ENCODE results near the gene FHDC1.

FHDC1 gene

DNA sequence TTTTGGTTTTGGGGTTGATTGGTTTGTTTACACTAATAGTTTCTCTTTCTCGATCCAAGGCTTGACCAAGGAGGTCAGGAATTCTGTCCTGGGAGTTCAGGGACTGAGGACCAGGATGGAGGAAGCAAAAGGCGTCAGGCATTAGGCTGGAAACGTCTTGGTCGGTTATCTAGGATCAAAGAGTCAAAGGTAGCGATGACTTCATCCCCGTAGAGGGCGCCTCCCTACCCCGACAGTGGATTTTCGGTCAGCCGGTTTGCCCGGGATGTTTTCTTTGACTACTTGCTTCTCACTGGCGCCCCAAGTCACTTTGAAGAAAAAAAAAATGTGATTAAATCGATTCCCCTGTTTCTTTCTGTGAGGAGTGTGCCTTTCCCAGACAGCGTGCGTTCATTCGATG lies 980 bp upstream of the FHDC1 start:
- TF ChIP-seq, protein P1, sequence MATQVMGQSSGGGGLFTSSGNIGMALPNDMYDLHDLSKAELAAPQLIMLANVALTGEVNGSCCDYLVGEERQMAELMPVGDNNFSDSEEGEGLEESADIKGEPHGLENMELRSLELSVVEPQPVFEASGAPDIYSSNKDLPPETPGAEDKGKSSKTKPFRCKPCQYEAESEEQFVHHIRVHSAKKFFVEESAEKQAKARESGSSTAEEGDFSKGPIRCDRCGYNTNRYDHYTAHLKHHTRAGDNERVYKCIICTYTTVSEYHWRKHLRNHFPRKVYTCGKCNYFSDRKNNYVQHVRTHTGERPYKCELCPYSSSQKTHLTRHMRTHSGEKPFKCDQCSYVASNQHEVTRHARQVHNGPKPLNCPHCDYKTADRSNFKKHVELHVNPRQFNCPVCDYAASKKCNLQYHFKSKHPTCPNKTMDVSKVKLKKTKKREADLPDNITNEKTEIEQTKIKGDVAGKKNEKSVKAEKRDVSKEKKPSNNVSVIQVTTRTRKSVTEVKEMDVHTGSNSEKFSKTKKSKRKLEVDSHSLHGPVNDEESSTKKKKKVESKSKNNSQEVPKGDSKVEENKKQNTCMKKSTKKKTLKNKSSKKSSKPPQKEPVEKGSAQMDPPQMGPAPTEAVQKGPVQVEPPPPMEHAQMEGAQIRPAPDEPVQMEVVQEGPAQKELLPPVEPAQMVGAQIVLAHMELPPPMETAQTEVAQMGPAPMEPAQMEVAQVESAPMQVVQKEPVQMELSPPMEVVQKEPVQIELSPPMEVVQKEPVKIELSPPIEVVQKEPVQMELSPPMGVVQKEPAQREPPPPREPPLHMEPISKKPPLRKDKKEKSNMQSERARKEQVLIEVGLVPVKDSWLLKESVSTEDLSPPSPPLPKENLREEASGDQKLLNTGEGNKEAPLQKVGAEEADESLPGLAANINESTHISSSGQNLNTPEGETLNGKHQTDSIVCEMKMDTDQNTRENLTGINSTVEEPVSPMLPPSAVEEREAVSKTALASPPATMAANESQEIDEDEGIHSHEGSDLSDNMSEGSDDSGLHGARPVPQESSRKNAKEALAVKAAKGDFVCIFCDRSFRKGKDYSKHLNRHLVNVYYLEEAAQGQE (IDR thresholded peaks at IDR 0.05; ENCODE audit: insufficient read depth in 1 of 2, low read depth in 2 of 2, low read length in 2 of 2) = no peak
- TF ChIP-seq TAF1 (IDR thresholded peaks at IDR 0.05; ENCODE audit: borderline replicate concordance, insufficient read depth, low read length) (no peak), SIN3A (IDR thresholded peaks at IDR 0.05; ENCODE audit: borderline replicate concordance, insufficient read depth, low read length) (no peak), POLR2AphosphoS5 (IDR thresholded peaks at IDR 0.05; ENCODE audit: low read depth, low read length) (no peak), FOXP2 (optimal IDR thresholded peaks at IDR 0.05; ENCODE audit: borderline replicate concordance, extremely low read depth, extremely low read length, insufficient read depth) (no peak)

DNA sequence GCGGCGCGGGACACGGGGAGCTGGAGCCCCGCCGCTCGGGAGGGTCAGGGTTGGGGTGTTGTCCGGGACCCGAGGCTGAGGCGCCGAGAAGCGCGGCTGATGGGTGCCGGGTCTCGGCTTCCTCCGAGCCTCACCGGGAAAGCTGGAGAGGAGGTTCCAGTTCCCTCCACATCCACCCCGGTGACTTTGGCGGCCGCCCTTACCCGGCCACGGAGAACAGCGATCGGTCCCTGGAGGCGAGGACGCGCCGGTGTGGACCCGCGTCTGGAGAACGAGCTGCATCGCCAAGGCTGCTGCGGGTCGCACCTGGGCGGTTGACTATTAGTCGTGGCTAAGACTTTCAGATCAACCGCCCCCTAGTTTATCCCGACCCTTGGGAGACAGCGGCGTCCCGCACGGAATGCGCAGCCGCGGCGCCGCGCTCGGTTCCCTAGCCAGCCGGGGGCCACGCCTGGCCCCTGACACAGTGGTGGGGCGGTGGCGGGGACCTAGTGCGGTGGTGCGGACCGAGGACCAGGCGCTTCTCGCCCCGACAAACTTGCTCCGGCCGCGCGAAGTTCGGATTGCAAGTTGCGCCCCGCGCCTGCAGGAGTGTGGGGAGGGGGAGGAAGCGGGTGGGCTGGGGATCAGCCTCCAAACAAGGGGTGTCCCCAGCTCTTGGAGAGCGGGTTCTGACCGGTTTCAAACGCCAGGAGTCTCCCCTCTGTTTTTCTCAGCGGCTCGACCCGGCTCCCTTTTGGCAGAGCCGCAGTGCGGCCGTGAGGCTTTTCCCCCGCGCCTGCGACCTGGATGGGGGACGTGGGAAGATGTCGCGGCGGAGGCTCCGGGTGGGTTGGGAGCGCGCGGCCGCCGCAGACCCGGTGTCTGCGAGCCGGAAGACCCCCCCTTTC lies 568 bp downstream of the FHDC1 start:
- no peak for TF ChIP-seq TAF1 (IDR thresholded peaks at IDR 0.05; ENCODE audit: borderline replicate concordance, insufficient read depth, low read length)
- TF ChIP-seq, protein P1 (IDR thresholded peaks at IDR 0.05; ENCODE audit: insufficient read depth in 1 of 2, low read depth in 2 of 2, low read length in 2 of 2) = no peak
- no peak for TF ChIP-seq SIN3A (IDR thresholded peaks at IDR 0.05; ENCODE audit: borderline replicate concordance, insufficient read depth, low read length)
- no peak for TF ChIP-seq POLR2AphosphoS5 (IDR thresholded peaks at IDR 0.05; ENCODE audit: low read depth, low read length)
- no peak for TF ChIP-seq FOXP2 (optimal IDR thresholded peaks at IDR 0.05; ENCODE audit: borderline replicate concordance, extremely low read depth, extremely low read length, insufficient read depth)

DNA sequence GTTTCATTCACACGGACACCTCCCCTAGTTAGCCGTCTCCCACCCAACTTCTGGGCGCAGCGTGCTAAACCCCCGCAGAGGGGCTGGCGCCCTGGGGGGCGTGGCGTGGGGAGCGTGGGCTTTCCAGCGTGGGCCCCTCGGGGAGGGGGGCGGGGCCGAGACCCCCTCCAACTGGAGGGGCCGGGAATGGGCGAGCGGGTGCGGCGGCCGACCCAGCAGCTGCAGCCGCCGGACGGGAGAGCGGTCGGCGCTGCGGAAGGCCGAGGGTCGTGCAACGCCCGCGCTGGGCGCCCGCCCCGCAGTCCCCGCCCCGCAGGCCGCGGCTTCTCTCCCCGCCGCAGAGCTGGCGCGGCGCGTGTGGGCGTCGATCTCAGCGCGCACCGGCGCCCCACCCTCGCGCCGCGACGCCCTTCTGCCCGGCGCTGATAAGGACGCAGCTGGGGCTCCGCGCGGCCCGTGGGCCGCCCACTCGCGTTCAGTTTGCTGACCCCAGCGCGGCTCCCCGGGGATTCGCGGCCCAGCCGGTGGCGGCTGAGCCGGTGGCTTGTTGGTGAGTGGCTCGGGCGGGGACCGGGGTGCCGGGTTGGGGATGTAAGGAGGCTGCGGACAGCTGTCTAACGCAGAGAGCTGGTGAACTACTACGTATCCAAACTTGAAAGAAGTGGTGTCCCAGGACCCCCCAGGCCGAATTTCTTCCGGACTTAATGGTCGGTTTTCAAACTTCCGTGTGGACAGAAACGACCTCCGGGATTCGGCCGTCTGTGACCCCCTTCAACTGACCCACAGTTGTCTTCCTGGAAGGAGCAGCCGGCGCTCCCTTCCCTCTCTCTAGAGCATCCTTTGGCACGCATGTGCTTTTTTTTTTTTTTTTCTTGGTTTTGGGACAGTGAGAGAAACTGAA lies 1.5 kb downstream of the FHDC1 start:
- TF ChIP-seq FOXP2 (optimal IDR thresholded peaks at IDR 0.05; ENCODE audit: borderline replicate concordance, extremely low read depth, extremely low read length, insufficient read depth) (no peak), TAF1 (IDR thresholded peaks at IDR 0.05; ENCODE audit: borderline replicate concordance, insufficient read depth, low read length) (no peak), SIN3A (IDR thresholded peaks at IDR 0.05; ENCODE audit: borderline replicate concordance, insufficient read depth, low read length) (no peak), POLR2AphosphoS5 (IDR thresholded peaks at IDR 0.05; ENCODE audit: low read depth, low read length) (no peak)
- TF ChIP-seq, protein P1 (IDR thresholded peaks at IDR 0.05; ENCODE audit: insufficient read depth in 1 of 2, low read depth in 2 of 2, low read length in 2 of 2) = no peak

DNA sequence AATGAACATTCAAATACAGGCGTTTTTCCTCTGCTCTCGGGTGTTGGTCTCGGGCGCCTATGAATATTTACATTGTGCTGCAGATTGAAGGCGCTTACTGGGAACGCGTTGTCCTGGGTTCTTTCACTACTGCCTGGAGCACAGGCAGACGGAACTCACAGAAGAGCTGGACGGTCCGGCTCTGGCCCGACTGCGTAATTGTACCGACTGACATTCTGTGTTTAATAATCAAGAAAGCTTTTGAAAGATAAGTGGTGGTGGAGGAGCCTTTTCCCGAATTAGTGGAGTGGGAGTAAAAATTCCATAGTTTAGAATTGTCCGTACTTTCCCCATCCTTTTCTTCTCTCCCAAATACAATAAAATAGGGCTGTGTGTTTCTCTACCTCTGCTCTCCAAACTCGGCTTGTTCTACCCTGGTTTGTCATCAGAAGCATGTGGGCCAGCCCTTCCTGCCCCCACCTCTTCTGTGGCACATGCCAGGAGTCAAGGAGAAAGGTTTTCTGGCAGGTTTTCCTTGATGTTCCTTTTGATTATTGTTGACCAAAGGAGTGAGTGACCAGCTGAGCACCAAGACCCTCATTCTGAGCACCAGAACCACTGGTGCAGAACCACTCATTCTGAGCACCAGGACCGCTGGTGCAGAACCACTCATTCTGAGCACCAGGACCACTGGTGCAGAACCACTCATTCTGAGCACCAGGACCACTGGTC lies 2.3 kb downstream of the FHDC1 start:
- TF ChIP-seq, protein P1 (IDR thresholded peaks at IDR 0.05; ENCODE audit: insufficient read depth in 1 of 2, low read depth in 2 of 2, low read length in 2 of 2) = no peak
- no peak for TF ChIP-seq SIN3A (IDR thresholded peaks at IDR 0.05; ENCODE audit: borderline replicate concordance, insufficient read depth, low read length)
- TF ChIP-seq FOXP2 (optimal IDR thresholded peaks at IDR 0.05; ENCODE audit: borderline replicate concordance, extremely low read depth, extremely low read length, insufficient read depth) = no peak
- no peak for TF ChIP-seq TAF1 (IDR thresholded peaks at IDR 0.05; ENCODE audit: borderline replicate concordance, insufficient read depth, low read length)
- TF ChIP-seq POLR2AphosphoS5 (IDR thresholded peaks at IDR 0.05; ENCODE audit: low read depth, low read length) = no peak
